Measurements from ENCODE around the gene ZNF774. TPM values are rescaled to one million over a fixed set of nuclear protein-coding genes. Genes with fewer than 3 reads are reported as not detected.

ZNF774 gene
- total RNA-seq, result 1 to 10 TPM in 1 of 4 donors, under 1 TPM in 2, not detected in 1; 0.22 to 2.5 (median 0.33) TPM

DNA sequence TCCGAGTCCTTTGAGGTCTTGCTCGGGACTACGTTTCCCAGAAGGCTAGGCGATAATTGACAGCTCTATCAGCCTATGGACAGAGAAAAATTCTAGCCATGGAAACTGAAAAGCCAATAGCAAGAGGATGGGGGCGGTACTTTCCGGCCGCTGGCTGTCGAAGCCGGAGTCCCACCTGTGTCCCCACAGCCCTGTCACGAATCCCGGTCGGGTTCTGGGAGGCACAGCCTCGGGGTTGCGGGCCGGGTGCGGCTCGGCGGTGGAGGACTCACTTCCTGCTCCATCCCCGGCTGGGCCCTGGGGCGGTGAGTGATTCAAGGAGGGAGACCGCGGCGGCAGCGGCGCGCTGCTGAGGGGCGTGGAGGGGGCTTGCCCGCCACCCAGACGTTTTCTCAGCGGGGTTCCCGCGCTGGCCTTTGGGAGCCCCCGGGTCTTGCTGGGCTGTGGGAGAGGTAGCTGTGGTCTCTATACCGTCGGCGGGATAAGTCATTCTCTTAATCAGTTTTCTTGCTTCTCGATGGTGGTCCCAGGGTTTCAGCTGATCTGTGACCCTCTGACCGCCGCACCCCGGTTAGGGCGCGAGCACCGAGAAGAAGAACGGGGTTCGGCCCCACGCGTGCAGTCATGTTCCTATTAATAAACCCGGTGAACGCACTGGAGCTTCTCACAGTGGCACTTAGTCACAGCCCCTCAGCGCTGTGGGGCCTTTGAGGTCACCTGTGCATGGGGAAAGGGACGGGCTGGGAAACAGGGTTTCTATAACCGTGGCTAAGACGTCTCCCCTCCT is at the start of gene ZNF774:
Gene ZNF774, plus strand, starts transcription at position 178 of the 787 bp plus-strand sequence. CDS start 2,377 bp downstream, outside the sequence.
- TF ChIP-seq, protein P1, sequence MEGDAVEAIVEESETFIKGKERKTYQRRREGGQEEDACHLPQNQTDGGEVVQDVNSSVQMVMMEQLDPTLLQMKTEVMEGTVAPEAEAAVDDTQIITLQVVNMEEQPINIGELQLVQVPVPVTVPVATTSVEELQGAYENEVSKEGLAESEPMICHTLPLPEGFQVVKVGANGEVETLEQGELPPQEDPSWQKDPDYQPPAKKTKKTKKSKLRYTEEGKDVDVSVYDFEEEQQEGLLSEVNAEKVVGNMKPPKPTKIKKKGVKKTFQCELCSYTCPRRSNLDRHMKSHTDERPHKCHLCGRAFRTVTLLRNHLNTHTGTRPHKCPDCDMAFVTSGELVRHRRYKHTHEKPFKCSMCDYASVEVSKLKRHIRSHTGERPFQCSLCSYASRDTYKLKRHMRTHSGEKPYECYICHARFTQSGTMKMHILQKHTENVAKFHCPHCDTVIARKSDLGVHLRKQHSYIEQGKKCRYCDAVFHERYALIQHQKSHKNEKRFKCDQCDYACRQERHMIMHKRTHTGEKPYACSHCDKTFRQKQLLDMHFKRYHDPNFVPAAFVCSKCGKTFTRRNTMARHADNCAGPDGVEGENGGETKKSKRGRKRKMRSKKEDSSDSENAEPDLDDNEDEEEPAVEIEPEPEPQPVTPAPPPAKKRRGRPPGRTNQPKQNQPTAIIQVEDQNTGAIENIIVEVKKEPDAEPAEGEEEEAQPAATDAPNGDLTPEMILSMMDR (IDR thresholded peaks at IDR 0.05; ENCODE audit: low read depth), result no peak

DNA sequence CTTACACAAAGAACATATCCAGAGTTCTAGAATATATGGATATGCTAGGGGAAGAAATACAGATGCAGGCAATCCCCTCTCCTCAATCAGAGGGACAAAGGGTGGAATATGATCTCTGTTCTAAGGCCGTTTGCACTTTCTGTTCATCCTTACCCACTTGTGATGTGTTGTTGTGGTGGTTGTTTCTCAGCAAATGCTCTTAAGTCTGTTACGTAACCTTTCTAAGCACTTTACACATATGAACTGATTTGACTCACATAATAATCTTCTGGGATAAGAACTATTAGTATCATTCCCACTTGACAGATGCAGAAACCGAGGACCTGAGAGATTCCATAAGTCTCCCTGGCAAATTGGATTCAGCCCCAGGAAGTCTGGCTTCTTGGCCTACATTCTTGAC is 46.2 kb upstream of the ZNF774 start:
- TF ChIP-seq, protein P1 (IDR thresholded peaks at IDR 0.05; ENCODE audit: low read depth), result no peak

DNA sequence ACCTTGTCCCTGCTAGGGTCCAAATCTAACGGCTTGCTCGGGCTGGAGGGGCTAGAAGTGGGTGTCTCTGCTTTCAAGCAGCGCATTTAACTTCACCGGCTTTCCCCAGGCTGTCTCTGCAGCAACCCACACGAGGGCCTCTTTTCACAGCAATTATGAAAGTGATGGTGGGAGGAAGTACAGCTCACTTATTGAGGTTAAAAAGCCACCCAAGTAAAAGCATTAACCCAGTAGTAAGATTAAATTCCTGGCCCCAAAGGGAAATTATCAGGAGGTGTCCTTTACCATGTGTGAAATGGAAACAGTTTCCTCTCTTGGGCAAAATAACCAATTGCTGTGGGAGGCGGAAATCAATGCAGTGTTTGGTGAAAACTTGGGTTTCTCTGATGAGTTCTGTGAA is 45.5 kb upstream of the ZNF774 start:
- TF ChIP-seq, protein P1 (IDR thresholded peaks at IDR 0.05; ENCODE audit: low read depth), result no peak

DNA sequence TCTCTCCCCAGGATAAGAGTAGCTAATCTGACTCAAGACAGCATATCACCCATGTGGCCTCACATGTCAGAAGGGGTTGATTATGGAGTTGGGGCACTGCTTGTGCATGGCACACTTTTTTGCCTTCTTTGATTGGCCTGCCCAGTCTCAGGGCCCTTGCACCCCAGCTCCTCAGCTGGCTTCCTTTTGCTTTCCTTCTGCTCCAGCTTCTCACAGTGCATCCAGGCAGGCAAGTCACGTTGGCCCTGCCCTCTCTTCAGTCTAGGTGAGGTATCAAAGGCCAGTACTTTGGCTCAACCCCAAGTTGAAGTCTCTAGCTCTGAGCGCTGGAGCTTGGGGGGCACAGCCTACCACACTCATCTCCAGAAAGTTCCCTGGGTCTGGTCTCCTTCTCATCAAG is 44.4 kb upstream of the ZNF774 start:
- TF ChIP-seq, protein P1 (IDR thresholded peaks at IDR 0.05; ENCODE audit: low read depth), result no peak

DNA sequence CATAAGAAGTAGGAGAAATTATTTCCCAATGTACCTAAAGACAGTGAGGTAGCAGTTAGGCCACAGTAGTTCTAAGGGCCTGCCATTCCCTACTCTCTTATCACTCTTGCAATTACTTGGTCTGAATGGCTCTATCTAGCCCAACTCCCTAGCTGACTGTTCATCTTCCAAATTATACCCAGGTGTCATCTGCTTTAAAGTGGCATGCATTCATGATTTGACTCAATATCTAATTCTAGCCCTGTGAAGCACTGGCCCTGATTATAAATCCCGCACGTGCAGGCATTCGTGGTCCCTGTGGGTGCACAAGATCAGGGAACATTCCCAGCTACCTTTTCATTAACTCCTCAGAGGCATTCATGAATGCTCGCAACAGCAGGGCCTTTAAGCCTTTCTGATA is 43.1 kb upstream of the ZNF774 start:
- TF ChIP-seq, protein P1 (IDR thresholded peaks at IDR 0.05; ENCODE audit: low read depth), result no peak

DNA sequence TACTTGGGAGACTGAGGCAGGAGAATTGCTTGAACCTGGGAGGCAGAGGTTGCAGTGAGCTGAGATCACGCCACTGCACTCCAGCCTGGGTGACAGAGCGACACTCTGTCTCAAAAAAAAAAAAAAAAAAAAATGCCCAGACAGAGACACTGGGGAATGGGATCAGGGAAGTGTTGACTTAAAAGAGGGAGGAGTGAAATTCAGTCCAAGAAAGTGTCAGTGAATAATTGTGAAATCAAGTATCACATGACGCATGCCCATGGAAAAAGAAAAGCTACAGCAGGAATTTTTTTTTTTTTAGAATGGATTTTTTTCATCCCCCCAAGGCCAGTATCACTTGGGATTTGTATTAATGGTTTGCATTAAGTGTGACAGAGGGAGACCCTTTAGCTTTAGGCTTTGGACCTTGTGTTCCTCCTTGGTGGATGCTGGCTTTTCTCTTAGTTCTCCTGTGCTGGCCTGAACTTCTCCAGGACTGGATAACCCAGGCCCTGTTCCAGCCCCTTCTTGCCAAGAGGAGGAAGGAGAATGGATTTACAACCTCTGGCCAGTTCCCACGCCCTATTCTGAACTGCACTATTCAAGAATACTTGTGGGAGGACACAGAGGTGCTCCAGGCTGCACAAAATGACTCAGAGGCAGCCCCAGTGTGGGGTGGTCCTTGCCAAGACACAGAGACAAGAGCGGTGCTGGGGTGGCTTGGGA is 36.7 kb upstream of the ZNF774 start:
- TF ChIP-seq, protein P1 (IDR thresholded peaks at IDR 0.05; ENCODE audit: low read depth), result no peak

DNA sequence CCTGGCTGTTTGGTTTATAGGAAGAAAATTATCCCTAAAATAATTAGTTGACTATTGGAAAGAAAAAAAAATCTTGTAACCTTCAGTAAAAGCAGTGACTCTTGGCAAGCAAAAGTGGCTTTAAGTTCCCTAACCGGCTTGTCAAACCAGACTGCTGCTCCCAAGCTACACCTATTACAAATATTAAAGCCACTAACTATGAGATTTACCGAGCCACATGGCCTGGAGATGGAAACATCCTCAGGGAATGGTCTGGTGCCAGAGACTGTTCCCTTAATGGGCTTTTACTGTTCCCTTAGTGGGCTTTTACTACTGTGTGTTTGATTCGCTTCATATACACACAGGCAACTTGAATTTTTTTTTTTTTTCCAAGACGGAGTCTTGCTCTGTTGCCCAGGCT is 35.9 kb upstream of the ZNF774 start:
- TF ChIP-seq, protein P1 (IDR thresholded peaks at IDR 0.05; ENCODE audit: low read depth), result no peak
